H9 (cell line): ENCODE results near the gene ATP13A3. TPM values are rescaled to one million over a fixed set of nuclear protein-coding genes. Genes with fewer than 3 reads are reported as not detected.
"Not testable (repeated sequence)": the region's sequence is repeated elsewhere in the genome, so short reads cannot be mapped to it uniquely, and the experiment has no call there.

ENCODE experiments used
- DNase-seq: peaks from one replicate; pipeline ENCODE4 v3.0.0-alpha.2; 2017
- H2AFZ ChIP-seq: one replicate; pipeline ENCODE4 v1.6.1; 2013; ENCODE audit warnings: mild to moderate bottlenecking, low read length, control low read depth, moderate library complexity
- H2AK5ac ChIP-seq: 2 replicates; pipeline ENCODE4 v1.6.1; 2013; ENCODE audit warnings: low read length, control low read depth, mixed read lengths; ENCODE audit not compliant: insufficient read length
- H2BK120ac ChIP-seq: one replicate; pipeline ENCODE4 v1.6.1; 2013; ENCODE audit warnings: low read depth, mild to moderate bottlenecking, low read length, control low read depth, inconsistent platforms; ENCODE audit not compliant: poor library complexity, severe bottlenecking
- H2BK12ac ChIP-seq: 2 replicates; pipeline ENCODE4 v1.6.1; 2013; ENCODE audit warnings: low read length, control low read depth, mixed read lengths, low read depth; ENCODE audit not compliant: insufficient read length
- H2BK15ac ChIP-seq: 2 replicates; pipeline ENCODE4 v1.6.1; 2013; ENCODE audit warnings: low read depth, low read length, control low read depth
- H2BK20ac ChIP-seq: one replicate; pipeline ENCODE4 v1.6.1; 2013; ENCODE audit warnings: low read depth, mild to moderate bottlenecking, low read length, control low read depth, inconsistent platforms; ENCODE audit not compliant: poor library complexity, severe bottlenecking
- H2BK5ac ChIP-seq: 2 replicates; pipeline ENCODE4 v1.6.1; 2013; ENCODE audit warnings: low read length, control low read depth, mixed read lengths; ENCODE audit not compliant: insufficient read length
- H3K14ac ChIP-seq: 2 replicates; pipeline ENCODE4 v1.6.1; 2013; ENCODE audit warnings: low read length, control low read depth; ENCODE audit not compliant: insufficient read depth
- H3K18ac ChIP-seq: 2 replicates; pipeline ENCODE4 v1.6.1; 2013; ENCODE audit warnings: low read depth, mild to moderate bottlenecking, mixed read lengths, low read length, control low read depth; ENCODE audit not compliant: insufficient read length
- H3K23ac ChIP-seq: 2 replicates; pipeline ENCODE4 v1.6.1; 2013; ENCODE audit warnings: low read length, control low read depth, mixed read lengths, low read depth; ENCODE audit not compliant: insufficient read length
- H3K23me2 ChIP-seq: 2 replicates; pipeline ENCODE4 v1.6.1; 2013; ENCODE audit warnings: low read depth, mild to moderate bottlenecking, mixed read lengths, low read length, control low read depth; ENCODE audit not compliant: insufficient read length, poor library complexity, severe bottlenecking
- H3K27ac ChIP-seq: 2 replicates; pipeline ENCODE4 v1.5.1; 2013; ENCODE audit warnings: low read length, control low read depth, mixed read lengths, low read depth; ENCODE audit not compliant: insufficient read length
- H3K27me3 ChIP-seq: 2 replicates; pipeline ENCODE4 v1.6.1; 2013; ENCODE audit warnings: low read length, control low read depth, inconsistent platforms; ENCODE audit not compliant: insufficient read depth
- H3K4ac ChIP-seq: 2 replicates; pipeline ENCODE4 v1.6.1; 2013; ENCODE audit warnings: low read depth, mild to moderate bottlenecking, control low read depth, inconsistent platforms, low read length, moderate library complexity
- H3K4me1 ChIP-seq: 2 replicates; pipeline ENCODE4 v1.6.1; 2013; ENCODE audit warnings: low read length, control low read depth, inconsistent platforms; ENCODE audit not compliant: insufficient read depth
- H3K4me2 ChIP-seq: 2 replicates; pipeline ENCODE4 v1.6.1; 2013; ENCODE audit warnings: low read length, control low read depth, mixed read lengths; ENCODE audit not compliant: insufficient read length, insufficient read depth
- H3K56ac ChIP-seq: 2 replicates; pipeline ENCODE4 v1.6.1; 2013; ENCODE audit warnings: low read depth, mild to moderate bottlenecking, mixed read lengths, low read length, control low read depth; ENCODE audit not compliant: insufficient read length
- H3K79me1 ChIP-seq: 2 replicates; pipeline ENCODE4 v1.6.1; 2013; ENCODE audit warnings: low read depth, mild to moderate bottlenecking, moderate library complexity, low read length, control low read depth, inconsistent platforms; ENCODE audit not compliant: insufficient read depth, poor library complexity, severe bottlenecking
- H3K79me2 ChIP-seq: 2 replicates; pipeline ENCODE4 v1.6.1; 2013; ENCODE audit warnings: low read length, control low read depth, inconsistent platforms; ENCODE audit not compliant: insufficient read depth
- H3K9ac ChIP-seq: 2 replicates; pipeline ENCODE4 v1.6.1; 2013; ENCODE audit warnings: low read length, control low read depth, mixed read lengths; ENCODE audit not compliant: insufficient read length; ENCODE audit errors: extremely low read depth
- H3K9me3 ChIP-seq: one replicate; pipeline ENCODE4 v1.6.1; 2013; ENCODE audit warnings: low read depth, low read length, inconsistent platforms; ENCODE audit not compliant: control insufficient read depth
- H3T11ph ChIP-seq: one replicate; pipeline ENCODE4 v1.6.1; 2013; ENCODE audit warnings: mild to moderate bottlenecking, low read length, control low read depth, inconsistent platforms
- H4K20me1 ChIP-seq: one replicate; pipeline ENCODE4 v1.6.1; 2013; ENCODE audit not compliant: control insufficient read depth, insufficient read length, insufficient read depth
- H4K5ac ChIP-seq: 2 replicates; pipeline ENCODE4 v1.6.1; 2013; ENCODE audit warnings: low read depth, mild to moderate bottlenecking, mixed read lengths, low read length, control low read depth; ENCODE audit not compliant: insufficient read length
- H4K8ac ChIP-seq: replicated peaks from 2 replicates; pipeline ENCODE4 v1.6.1; 2013; ENCODE audit warnings: low read length, control low read depth, mixed read lengths, low read depth; ENCODE audit not compliant: insufficient read length
- H4K91ac ChIP-seq: 2 replicates; pipeline ENCODE4 v1.6.1; 2013; ENCODE audit warnings: low read depth, mild to moderate bottlenecking, moderate library complexity, mixed read lengths, low read length, control low read depth; ENCODE audit not compliant: insufficient read length
- H3K27ac Mint-ChIP-seq, 3 experiments: 2 replicates in 2 of 3; 3 replicates in 1 of 3; pipeline ENCODE4 v1.8.0; 2020 to 2021; ENCODE audit warnings: mixed read lengths in 3 of 3, mild to moderate bottlenecking in 1 of 3, moderate library complexity in 1 of 3
- H3K27me3 Mint-ChIP-seq: 2 replicates; pipeline ENCODE4 v1.8.0; 2021; ENCODE audit warnings: low read depth, mild to moderate bottlenecking, moderate library complexity, mixed read lengths
- H3K36me3 Mint-ChIP-seq, 3 experiments: 2 replicates in 2 of 3; 3 replicates in 1 of 3; pipeline ENCODE4 v1.8.0; 2020 to 2021; ENCODE audit warnings: low read depth in 3 of 3, mixed read lengths in 3 of 3; ENCODE audit not compliant: insufficient read depth in 1 of 3
- H3K4me1 Mint-ChIP-seq, 2 experiments: 2 replicates each; pipeline ENCODE4 v1.8.0; 2020; ENCODE audit warnings: mixed read lengths in 2 of 2
- H3K4me3 Mint-ChIP-seq, 2 experiments: 2 replicates in 1 of 2; 3 replicates in 1 of 2; pipeline ENCODE4 v1.8.0; 2020 to 2021; ENCODE audit warnings: mild to moderate bottlenecking in 2 of 2, mixed read lengths in 2 of 2, moderate library complexity in 1 of 2
- H3K9me3 Mint-ChIP-seq, 2 experiments: 2 replicates in 1 of 2; 3 replicates in 1 of 2; pipeline ENCODE4 v1.8.0; 2020; ENCODE audit warnings: mild to moderate bottlenecking in 2 of 2, mixed read lengths in 2 of 2, moderate library complexity in 1 of 2
- WGBS: extraction: QIAGEN DNeasy Blood & Tissue Kit; methylation state at CpG from one replicate; pipeline ENCODE4 v1.1.7; 2013; ENCODE audit warnings: missing lambda C conversion rate, low lambda C conversion rate, mixed read lengths; ENCODE audit not compliant: insufficient read length; ENCODE audit errors: extremely low coverage; 5-methylcytosine and 5-hydroxymethylcytosine counted together
- total RNA-seq: library from RNA; stranded (reverse); gene quantifications from 2 replicates; pipeline ENCODE4 v1.2.1, GENCODE V29; 2021
- TF ChIP-seq, protein P1 (sequence below): fragments of 200-600 bp; sonication (generic); conservative IDR thresholded peaks from 3 replicates; pipeline ENCODE4 v1.8.0; 2021; ENCODE audit warnings: antibody characterized with exemption, mild to moderate bottlenecking

Gene ATP13A3
- total RNA-seq, 1 experiment from 2014 or later: 78.5 TPM

- H2AFZ ChIP-seq: no peak overlapping the region
- no peaks in the 10 kb centered on the region for H3K9me3 Mint-ChIP-seq
- no peak overlapping the region for H3K23ac ChIP-seq
- H2AK5ac ChIP-seq: no peak overlapping the region
- no peak overlapping the region for H3K4me3 Mint-ChIP-seq
- H2BK120ac ChIP-seq: no peak overlapping the region
- peaks cover 3% of the 10 kb centered on the region; the same call in 1 of the 2 replicates for H3K4me1 ChIP-seq
- no peak overlapping the region for H3K4ac ChIP-seq
- no peak overlapping the region for H3K4me2 ChIP-seq
- no peak overlapping the region for H3K56ac ChIP-seq
- H3K36me3 Mint-ChIP-seq: no peaks in the 10 kb centered on the region
- H3K79me2 ChIP-seq: no peaks in the 10 kb centered on the region
- H3K9ac ChIP-seq: no peak overlapping the region
- H3K27ac ChIP-seq: no peak overlapping the region
- no peaks in the 10 kb centered on the region for H3K79me1 ChIP-seq
- no peaks in the 10 kb centered on the region for H3K27me3 ChIP-seq
- no peak overlapping the region for H2BK15ac ChIP-seq
- H2BK20ac ChIP-seq: no peak overlapping the region
- H4K20me1 ChIP-seq: no peaks in the 10 kb centered on the region
- TF ChIP-seq, protein P1, sequence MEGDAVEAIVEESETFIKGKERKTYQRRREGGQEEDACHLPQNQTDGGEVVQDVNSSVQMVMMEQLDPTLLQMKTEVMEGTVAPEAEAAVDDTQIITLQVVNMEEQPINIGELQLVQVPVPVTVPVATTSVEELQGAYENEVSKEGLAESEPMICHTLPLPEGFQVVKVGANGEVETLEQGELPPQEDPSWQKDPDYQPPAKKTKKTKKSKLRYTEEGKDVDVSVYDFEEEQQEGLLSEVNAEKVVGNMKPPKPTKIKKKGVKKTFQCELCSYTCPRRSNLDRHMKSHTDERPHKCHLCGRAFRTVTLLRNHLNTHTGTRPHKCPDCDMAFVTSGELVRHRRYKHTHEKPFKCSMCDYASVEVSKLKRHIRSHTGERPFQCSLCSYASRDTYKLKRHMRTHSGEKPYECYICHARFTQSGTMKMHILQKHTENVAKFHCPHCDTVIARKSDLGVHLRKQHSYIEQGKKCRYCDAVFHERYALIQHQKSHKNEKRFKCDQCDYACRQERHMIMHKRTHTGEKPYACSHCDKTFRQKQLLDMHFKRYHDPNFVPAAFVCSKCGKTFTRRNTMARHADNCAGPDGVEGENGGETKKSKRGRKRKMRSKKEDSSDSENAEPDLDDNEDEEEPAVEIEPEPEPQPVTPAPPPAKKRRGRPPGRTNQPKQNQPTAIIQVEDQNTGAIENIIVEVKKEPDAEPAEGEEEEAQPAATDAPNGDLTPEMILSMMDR: no peak
- H4K5ac ChIP-seq: no peak overlapping the region
- H3K23me2 ChIP-seq: no peaks in the 10 kb centered on the region
- no peaks in the 10 kb centered on the region for H3K9me3 ChIP-seq
- no CpG with 5 or more reads among the region's 5 CpGs for WGBS
- no peak overlapping the region for H3K27ac Mint-ChIP-seq
- no peak overlapping the region; the same call in 1 of the 2 replicates for H3K14ac ChIP-seq
- H3K18ac ChIP-seq: no peak overlapping the region
- H4K91ac ChIP-seq: no peak overlapping the region
- no peak overlapping the region for H2BK12ac ChIP-seq
- no peak overlapping the region for H4K8ac ChIP-seq
- H3T11ph ChIP-seq: no peak overlapping the region
- H2BK5ac ChIP-seq: no peak overlapping the region
- peaks cover 2% of the 10 kb centered on the region; the same call in 1 of the 2 replicates for H3K27me3 Mint-ChIP-seq
- peaks cover 11 to 13% of the 10 kb centered on the region in 2 experiments for H3K4me1 Mint-ChIP-seq
- DNase-seq: no peak
These were observed 8.2 kb upstream of the ATP13A3 start for GRCh38 chr3:194494951-194495374.

GRCh38 chr3:194493995-194494927 is 7.5 kb upstream of the ATP13A3 start:
- not testable (repeated sequence) for H3K79me2 ChIP-seq, DNase-seq, H3K79me1 ChIP-seq, H3K56ac ChIP-seq, H3K4me2 ChIP-seq, H3K23ac ChIP-seq, H4K5ac ChIP-seq, H2BK120ac ChIP-seq, H2AFZ ChIP-seq, H4K91ac ChIP-seq, H3K4me3 Mint-ChIP-seq, H3K27ac ChIP-seq, H3K23me2 ChIP-seq, H3K4me1 ChIP-seq, H4K8ac ChIP-seq, H3K36me3 Mint-ChIP-seq, H2BK15ac ChIP-seq, H2BK20ac ChIP-seq, H3K9me3 ChIP-seq, H3K27me3 Mint-ChIP-seq, H3K4ac ChIP-seq, H3K9ac ChIP-seq, H3K27ac Mint-ChIP-seq, H2BK12ac ChIP-seq, H3K9me3 Mint-ChIP-seq, H4K20me1 ChIP-seq, H3K18ac ChIP-seq, H3K14ac ChIP-seq, H2AK5ac ChIP-seq, H3K27me3 ChIP-seq, H3T11ph ChIP-seq, H2BK5ac ChIP-seq
- peaks cover 15 to 19% of the 10 kb centered on the region in 2 experiments for H3K4me1 Mint-ChIP-seq
- no CpG with 5 or more reads among the region's 10 CpGs for WGBS
